ENCODE data around the gene PPDPF.

The PPDPF gene

GRCh38 chr20:63538204-63539091 is 17.9 kb downstream of the PPDPF start:
- no peak for DNase-seq (ENCODE audit: low read depth)

- DNase-seq (ENCODE audit: low read depth) = no peak
Measured at GRCh38 chr20:63539092-63539430, 18.5 kb downstream of the PPDPF start.

DNA sequence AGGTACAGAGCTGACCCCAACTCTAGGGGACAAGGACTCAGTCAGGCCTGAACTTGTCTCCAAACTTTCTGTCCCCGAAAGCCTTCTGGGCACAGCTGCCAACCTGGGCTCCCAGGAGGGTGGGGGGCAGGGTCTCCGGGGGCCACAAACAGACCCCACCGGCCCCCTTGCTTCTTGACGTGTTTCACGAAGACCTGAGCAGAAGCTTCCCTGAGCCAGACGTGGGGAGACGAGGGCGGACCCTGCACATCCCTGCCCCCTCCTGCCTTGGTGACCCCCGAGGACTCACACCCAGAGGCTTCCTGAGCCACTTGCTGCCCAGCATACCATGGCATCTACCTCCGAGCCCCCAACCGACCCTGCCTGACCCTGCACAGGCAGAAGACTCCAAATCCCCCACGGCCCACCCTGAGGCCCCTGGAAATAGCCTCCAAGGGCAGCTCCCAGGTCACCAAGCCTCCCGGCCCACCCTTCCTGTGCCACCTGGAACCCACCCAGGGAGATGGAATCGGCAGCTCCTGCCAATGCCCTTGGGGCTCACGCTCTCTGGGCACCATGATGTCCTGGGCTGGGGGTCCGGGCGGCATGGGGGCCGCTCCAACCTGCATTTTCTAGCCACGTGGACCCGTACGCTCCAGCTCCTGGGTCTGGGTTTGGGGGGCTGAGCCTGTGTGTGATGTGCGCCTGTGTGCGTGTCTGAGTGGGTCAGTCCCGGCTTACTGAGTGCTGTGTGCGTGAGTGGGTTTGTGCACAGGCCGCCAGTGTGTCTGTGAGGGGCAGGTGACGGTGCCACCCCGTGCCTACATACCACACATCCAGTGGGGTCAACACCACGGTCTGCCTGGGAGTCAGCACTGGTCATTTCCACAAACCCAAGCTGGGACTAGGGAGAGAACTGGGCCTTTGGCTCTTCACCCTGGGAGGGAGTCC is 19.1 kb downstream of the PPDPF start:
- no peak for DNase-seq (ENCODE audit: low read depth)

DNA sequence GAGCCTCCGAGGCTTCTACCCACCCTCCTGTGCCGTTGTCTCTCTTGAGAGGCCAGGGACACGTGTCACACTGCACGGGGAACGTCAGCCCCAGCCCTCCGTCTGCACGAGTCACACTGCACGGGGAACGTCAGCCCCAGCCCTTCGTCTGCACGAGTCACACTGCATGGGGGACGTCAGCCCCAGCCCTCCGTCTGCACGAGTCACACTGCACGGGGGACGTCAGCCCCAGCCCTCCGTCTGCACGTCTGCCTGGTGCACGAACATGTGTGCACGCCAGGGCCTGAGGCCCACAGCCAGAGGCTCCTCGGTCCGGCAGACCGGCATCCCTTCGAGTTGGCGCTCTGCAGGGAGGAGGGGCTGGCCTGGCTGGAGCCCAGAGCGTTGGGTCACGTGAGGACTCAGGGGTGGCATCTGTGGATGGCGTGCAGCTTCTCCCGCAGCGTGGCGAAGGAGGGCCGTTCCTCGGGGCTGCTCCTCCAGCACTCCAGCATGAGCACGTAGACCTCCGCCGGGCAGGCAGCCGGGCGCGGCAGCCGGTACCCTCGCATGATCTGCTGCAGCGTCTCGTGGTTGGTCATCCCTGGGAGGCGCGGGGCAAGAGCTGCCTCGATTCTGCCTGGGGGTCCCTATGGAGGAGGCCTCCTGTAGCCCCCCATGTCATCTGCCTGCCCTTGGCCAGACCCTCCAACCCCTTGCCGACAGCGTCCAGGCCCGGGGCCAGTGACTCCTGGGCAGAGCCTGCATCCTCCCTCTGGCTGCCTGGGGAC is 20.0 kb downstream of the PPDPF start:
- no peak for DNase-seq (ENCODE audit: low read depth)

GRCh38 chr20:63541371-63541770 is 20.8 kb downstream of the PPDPF start:
- DNase-seq (ENCODE audit: low read depth) = no peak

DNA sequence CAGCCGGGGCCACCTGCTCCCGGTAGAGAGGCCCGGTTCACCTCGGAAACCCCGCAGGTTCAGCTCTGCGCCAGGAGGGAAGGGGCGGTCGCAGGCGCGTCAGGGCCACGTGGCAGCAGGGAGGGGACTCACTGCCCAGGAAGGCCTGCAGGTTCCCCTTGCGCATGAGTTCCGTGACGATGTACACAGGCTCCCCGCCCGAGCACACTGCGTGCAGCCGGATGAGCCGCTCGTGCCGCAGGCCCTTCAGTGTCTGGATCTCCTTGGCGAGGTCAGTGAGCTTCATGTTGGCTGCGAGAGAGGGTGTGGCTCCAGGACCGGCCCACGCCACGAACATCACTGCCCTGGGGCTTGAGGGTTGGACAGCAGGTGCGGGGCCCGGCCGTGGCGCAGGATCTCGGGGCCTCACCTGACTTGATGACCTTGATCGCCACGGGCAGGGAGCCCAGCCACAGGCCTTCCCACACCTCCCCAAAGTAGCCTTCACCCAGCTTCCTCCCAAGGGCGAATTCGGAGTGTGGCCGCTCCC is 21.5 kb downstream of the PPDPF start:
- no peak for DNase-seq (ENCODE audit: low read depth)

DNA sequence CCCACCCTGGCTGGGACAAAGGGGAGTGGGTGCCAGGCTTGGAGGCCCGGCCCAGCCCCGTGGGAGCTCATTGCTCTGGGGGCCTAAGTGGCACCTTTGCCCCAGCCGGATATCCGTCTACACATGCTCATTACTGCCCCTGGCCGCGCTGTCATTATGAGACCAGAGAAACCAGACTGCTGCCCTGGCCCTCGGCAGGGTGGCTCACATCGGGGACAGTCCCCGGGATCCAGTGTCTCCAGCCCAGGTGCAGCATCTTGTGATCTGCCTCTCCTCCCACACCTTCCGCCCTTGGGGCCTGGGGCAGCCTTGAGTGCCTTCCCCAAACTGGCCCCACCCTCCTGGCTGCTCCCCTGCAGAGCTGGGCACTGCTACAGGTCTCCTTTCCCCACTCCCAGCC is 22.1 kb downstream of the PPDPF start:
- no peak for DNase-seq (ENCODE audit: low read depth)

- DNase-seq (ENCODE audit: low read depth) = no peak
Measured at GRCh38 chr20:63543131-63543530, 22.6 kb downstream of the PPDPF start.

GRCh38 chr20:63543733-63544132 is 23.2 kb downstream of the PPDPF start:
- no peak for DNase-seq (ENCODE audit: low read depth)

DNA sequence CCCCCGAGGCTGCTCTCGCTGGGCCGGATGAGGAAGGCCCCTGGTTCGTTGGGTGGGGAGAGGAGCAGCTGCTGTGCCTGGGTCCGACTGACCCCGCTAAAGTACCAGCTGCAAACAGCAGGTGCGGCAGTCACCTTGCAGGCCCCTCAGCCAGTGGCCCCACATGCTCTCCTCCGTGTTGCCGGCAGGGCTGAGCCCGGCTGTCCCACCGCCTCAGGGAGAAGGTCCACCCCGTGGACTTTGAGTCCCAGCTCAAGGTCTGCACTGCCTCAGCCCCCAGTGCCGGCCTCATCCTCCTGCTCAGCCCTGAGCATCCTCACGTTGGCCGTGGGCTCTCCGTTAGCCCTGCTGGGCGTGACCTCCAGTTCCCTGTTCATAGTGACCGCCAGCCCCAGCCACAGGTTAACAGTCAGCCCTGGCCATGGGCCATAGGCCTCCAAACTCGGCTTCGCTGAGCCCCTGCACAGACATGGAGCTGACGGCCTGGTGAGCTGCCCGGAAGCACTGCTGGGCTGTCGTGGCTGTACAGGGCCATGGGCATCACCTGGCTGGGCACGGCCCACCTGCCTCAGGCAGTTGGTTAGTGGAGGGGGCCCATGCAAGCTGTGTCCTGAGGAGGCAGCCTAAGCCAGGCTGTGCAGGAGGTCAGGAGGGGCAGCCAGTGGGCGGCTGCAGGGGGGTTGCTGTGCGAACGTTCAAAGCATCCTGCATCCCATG is 23.8 kb downstream of the PPDPF start:
- no peak for DNase-seq (ENCODE audit: low read depth)

DNA sequence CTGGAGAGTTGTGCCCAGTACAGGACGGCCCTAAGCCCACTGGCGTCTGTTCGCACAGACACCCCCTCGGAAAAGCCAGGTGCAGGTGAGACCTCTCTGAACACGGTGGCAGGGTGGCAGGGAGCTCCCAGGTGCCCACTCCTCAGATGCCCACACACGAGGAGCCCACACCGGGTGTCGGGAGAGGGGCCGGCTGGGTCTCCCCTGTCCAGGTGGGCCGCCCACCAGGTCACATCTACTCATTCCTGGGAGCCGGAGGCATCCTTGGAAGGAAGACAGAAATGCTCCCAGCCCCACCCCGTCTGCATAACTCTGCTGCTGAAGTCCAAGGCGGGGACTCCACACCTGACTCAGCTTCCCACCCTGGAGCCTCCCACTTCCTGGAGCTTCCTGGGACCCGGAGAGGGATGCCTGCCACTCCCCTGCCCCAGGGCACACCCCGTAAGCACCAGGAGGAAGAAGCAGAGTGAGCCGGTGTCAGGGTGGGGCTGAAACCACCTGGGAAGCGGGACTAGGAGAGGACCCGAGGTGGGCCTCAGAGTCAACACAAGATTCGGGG is 24.5 kb downstream of the PPDPF start:
- no peak for DNase-seq (ENCODE audit: low read depth)

DNA sequence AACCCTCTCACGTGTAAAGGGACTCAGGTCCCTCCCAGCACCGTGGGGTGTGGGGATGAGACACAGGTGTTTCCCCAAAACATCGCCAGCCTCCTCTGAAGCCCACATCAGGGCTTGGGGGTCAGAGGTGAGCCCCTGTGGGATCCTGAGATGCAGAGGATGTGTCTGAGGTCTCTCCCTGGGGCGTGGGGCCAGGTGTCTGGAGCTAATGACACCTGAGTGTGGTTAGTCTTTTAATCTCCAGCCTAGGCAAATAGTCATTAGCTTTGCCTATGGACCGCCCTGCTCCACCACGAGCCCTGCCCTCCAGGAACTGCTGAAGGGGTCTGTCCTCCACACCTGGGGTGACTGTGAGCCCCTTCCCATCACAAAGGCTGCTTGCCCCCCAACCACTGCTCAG is 25.2 kb downstream of the PPDPF start:
- no peak for DNase-seq (ENCODE audit: low read depth)

DNA sequence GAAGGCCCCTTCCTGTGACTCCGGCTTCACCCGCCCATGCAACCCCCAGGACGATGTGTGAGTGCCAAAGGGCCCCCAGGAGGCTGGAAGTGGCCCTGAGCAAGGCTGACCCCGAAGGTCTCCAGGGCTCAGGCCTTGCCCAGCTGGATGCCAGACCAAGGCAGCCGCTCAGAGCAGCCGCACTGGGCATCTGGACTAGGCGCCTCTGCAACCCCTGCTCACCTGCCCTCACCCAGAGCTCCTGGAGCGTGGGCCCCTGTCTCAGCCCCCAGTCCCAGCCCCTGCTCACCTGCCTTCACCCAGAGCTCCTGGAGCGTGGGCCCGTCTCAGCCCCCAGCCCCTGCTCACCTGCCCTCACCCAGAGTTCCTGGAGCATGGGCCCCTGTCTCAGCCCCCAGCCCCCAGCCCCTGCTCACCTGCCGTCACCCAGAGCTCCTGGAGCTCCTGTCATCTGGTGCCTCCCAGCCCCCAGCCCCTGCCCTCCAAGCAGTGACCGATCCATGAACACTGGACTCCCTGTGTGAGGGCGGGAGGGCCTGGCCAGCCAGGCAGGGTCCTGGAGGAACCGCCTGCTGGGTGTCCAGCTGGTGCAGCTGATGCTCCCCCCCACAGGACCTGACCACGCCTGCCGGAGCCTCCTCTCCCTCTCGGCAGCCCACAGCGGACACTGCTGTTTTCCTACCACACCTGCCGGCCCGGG is 25.8 kb downstream of the PPDPF start:
- no peak for DNase-seq (ENCODE audit: low read depth)

DNA sequence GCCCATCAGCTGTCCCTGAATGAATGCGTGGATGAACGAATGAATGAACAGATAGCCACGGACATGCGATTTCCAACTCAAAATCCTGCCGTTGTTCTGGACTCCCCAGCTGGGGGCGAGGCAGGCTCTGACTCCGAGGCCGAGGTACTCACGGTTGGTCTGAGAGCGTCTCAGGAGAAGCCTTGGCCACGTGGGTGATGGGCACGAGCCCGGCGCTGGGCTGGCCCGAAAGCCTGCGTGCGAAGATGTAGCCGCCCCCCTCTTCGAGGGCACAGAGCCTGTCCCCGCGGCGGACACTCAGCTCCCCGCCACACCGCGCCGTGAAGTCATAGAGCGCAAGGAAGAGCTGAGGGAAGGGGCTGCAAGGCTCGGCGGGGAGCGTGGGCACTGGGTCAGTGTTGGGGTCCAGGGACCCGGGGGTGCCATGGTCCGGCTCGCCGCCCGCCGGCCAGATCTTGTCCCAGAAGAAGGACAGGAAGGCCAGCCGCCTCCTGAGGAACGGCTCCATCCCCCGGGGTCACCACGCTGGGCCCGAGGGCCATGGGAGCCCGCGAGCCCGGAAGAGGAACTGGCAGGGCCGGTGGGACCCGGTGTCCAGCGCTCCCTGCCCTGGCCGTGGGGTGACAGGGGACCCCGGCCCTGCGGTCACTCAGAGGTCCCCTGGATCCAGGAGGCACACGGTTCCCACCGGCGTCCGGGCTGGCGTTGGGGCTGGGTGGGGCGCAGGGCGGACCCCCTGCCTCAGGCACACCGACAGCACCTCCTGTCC is 26.6 kb downstream of the PPDPF start:
- no peak for DNase-seq (ENCODE audit: low read depth)

DNA sequence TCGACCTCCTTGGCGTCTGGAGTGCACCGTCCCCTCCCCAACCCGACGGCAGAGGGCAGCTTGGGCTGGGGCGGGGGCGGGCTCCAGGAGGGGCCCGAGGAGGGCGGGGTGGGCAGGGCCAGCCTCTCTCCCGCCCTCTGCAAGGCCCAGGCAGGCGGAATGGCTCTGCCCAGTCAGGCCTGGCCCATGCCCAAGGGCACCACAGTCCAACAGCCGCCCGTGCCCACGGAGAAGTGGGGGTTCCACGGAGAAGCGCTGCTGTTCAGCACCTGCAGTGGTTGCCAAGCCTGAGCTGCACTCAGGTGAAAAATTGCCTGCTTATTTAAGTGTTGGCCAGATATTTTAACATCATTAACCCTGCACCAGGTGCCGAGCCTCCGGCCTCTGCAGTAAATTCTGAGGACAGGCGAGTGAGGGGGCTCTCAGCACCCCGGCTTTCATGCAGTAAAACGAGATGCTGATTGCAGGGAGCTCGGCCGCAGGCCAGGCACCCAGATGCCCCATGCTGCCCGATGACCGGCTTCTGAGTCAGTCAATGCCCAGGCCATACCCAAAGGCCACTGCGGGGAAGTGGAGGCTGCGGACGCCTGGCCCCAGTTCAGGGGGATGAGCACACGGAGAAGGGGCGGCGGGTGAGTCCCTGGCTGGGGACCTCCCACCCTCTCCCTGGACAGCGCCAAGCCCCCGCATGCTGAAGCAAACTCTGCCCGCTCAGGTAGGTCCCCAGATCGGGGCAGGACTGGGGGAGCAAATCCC is 27.3 kb downstream of the PPDPF start, which contains the start of gene SRMS:
Gene SRMS, minus strand, starts transcription at position 25 of the 756 bp plus-strand sequence. CDS start 286 bp downstream, outside the sequence.
- no peak for DNase-seq (ENCODE audit: low read depth)

DNA sequence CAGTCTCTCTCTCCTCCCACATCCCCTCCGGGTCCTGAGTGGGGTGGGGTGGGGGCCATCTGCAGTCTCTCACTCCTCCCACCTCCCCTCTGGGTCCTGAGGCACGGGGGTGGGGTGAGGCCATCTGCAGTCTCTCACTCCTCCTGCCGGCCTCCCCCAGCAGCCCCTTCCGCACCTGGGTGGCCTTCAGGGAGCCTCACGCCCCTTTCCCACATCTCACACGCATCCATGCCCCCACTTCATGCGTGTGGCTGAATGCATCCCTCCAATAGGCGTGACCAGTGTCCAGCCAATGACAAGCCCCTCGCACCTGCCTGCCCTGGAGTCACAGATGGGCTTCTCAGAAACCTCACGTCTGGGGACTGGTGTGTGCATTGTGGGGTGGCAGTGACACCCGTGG is 28.0 kb downstream of the PPDPF start:
- no peak for DNase-seq (ENCODE audit: low read depth)

DNA sequence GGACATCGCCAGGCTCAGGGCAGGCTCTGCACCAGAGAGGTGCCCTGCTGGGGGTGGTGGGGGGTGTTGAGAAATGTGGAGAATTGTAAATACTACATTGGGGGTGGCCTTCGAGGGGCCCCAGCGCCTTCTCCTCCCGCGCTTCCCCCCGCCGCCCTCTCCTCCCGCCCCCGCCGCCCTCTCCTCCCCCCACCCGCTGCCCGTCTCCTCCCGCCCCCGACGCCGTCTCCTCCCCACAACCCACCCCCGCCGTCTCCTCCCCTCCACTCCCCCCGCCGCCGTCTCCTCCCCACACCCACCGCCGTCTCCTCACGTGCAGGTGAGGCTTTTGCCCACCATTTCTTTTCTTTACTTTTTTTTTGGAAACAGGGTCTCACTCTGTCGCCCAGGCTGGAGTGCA is 28.5 kb downstream of the PPDPF start:
- DNase-seq (ENCODE audit: low read depth) = no peak

DNA sequence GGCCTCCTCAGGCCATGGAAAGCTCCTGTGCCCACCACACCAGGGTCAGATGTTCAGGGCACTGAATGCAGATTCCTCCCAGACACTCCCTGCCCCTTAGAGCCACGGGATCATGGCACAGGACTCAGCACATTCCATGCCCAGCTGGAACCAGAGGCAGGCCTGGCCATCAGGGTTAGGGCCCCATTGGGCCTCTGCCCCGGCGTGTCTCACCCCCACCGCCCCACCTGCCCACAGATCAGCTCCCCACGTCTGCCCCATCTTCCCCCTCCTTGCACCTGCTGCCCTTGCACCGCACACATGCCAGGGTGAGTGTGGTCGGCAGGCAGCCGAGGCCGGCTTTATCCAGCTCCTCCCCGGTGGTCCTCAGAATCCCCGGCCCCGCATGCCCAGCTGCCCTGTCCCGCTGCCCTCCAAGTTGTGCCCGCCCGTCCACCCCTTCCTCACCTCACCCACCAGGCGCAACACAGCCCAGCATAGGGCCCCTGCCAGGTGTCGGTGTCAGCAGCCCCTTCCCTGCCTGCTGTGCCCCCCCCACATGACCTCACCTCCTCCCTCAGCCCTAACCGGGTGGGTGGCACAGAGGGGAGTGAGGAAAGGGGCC is 29.2 kb downstream of the PPDPF start:
- no peak for DNase-seq (ENCODE audit: low read depth)
